NCI-H2227 (cell line): ENCODE results near the gene GALNT12.

ENCODE experiments used
- DNase-seq: peaks from one replicate; lab custom pipeline; 2025; ENCODE audit not compliant: unreplicated experiment; lab: John Stamatoyannopoulos, UW

The GALNT12 gene

DNA sequence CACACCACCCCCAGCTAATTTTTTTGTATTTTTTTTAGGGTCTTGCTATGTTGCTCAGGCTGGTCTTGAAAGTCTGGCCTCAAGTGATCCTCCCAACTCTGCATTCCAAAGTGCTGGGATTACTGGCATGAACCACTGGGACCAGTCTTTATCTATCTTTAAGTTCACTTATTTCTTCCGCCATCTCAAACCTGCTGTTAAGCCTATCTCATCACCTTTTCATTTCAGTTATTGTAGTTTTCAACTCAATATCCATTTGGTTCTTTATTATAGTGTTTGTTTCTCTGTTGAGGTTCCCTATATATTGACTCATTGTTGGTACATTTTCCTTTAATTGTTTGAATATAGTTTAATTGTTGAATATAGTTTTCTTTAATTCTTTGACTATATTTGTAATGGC lies 48.1 kb downstream of the GALNT12 start:
- no peak for DNase-seq

DNA sequence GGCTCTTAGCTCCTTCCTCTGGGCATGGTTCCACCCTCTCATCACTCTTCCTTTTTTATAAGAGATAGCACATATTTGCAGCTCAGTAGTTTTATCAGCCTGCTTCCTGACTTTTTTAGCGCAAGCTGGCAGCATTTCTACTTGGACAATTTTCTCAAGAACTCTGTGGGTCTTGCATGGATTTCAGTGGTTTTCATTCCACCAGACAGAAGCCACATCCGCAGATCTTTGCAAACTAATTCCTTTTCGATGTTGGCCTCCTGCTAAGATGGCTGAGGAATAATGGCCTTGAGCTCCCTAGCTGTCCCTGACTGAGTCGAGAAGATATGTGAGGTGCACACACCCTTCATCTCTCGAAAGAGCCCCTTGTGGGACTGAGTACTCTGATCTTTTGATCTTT lies 49.5 kb downstream of the GALNT12 start:
- DNase-seq = no peak

DNA sequence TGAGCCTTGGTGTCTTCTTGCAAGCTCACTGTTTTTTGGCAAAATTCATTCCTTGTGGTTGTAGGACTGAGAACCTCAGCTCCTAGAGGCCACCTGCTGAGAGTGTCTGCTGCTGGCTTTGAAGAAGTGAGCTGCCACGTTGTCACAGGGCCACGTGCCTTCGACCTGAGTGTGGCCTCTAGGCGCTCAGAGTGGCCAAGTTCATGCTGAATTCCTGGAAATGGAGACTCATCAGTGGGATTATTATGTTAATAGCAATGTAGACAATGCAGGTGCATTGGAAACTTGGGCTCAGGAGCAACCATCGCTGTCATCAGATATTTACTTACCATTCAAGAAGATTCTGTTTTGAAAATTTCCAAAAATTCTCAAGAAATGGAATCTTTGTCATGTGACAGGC lies 52.5 kb downstream of the GALNT12 start:
- DNase-seq = no peak

DNA sequence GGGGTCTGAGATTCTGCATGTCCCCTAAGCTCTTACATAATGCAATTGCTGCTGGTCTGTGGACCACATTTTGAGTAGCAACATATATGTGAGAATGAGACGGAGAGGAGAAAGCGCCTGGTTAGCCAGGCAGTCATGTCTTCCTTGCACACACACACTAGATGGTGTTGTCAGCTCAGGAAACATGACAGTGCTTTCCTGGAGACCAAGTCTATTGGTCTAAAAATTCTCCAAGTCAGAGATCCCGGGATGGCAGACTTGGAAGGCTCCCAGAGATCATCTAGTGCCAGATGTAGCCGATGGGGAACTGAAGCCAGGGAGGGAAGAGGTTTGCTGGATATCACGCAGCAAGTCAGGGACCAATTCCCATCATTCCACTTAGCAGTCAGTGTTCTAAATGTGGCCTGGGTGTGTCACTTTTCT lies 53.4 kb downstream of the GALNT12 start:
- no peak for DNase-seq

DNA sequence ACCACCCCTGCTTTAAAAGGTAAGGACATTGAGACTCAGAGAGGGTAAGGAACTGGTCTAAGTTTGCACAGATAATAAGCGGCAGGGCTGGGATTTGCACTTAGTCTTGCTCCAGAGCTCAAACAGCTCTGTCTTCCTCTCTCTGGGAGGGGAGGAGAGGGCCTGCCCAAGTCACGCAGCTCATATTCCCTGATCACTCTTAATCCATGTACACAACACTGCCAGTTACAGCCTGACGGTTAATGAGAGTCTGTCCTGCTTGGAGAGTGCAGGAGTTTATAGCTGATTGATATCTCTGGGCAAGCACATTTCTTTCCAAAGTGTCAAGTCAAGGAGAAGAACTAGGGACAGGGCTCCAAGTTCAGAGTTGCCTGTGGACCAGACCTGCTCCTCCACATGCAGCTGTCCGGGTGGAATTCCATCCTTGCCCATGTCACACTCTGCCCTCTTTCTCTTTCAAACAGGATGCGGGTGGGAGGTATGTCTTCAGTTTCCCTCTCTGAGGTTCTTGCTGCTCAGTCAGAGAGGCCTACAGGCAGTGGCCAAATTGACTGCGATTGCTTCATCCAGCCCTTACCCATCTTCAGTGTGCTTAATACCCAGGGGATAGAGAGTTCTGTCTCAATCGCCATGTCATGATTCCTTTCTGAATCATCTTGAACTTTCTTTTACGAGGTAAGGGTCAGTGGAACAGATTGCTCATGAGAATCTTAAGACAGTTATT lies 54.5 kb downstream of the GALNT12 start:
- no peak for DNase-seq

DNA sequence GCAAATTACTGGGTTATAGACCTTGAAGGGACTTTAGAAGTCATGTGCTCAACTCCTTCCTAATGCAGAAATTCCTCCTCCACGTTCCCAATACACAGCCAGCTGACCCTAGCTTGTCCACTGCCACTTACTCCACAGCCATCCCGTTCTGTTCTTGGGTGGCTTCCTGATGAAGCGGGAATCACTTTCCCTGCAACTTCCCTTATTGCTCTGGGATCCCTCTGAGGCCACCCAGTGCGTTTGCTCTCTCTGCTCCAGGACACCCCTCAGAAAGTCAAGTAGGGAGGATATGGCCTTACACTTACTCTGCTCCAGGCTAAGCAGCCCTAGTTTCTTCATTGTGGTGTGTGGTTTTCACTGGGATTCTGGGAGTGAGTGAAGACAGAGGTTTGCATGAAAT lies 55.5 kb downstream of the GALNT12 start:
- DNase-seq = no peak

DNA sequence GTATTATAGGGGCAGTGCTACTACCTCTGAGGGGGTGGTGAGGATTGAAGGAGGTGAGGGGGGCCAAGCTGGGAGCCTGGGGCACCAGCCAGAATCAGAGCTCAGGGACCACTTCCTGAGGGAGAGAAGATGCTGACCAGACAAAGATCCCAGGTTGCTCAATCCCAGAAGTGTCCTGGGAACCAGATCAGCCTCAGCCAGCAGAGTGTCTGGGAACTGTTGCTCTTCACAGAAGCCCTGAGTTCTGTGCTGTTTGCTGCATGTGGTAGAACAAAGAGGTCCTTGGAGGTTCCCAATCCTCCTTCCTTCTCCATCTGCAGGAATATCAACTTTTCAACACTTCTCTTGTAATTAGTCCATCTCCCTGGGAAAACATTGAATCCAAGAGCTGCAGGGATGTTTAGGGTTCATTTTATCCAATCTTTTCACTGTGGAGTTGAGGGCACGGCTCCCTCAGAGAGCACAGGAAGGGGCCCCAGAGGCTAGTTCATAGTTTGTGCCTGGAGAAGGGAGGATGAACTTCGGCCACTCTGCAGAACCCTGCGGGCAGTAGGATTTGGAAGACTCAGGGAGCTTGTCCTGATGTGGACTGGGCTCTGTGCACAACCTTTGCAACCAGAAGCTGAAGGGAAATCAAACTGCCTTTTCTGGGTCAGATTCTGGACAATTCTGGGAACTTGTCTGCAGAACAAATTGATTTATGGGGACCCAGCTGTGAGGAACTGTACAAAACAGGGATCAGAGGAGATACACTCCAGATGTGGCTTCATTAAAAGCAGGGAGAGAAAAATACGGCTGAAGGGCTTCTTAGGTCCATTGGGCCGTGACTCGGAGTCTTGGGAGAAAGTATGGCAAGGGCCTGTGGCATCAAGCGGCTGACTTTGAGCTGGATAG lies 57.1 kb downstream of the GALNT12 start:
- DNase-seq = no peak

DNA sequence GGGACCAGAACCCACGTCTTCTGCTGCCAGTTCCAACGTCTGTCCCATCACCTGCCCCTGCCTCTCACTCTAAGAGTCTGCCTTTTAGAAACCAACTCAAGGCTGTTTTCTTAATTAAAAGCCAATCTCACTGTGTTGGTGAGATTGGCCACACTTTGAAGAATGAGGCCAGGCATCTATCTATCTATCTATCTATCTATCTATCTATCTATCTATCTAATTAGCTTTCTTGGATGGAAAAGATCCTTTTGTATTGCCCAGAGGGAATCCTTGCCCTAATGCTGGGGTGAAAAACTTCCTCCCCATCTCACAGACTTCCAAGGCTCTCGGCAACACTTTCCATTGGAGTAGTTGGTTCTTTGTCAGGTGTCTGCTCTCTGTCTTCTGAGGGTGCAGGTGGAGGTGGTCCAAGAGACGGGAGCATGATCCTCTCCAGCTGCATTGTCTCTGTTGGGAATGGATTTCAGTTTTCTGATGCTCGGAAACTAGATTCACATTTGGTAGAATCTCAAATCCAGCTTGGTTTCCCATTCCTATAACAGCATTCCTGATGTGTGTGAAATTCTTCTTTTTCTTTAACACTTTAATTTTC lies 57.9 kb downstream of the GALNT12 start:
- DNase-seq = no peak

DNA sequence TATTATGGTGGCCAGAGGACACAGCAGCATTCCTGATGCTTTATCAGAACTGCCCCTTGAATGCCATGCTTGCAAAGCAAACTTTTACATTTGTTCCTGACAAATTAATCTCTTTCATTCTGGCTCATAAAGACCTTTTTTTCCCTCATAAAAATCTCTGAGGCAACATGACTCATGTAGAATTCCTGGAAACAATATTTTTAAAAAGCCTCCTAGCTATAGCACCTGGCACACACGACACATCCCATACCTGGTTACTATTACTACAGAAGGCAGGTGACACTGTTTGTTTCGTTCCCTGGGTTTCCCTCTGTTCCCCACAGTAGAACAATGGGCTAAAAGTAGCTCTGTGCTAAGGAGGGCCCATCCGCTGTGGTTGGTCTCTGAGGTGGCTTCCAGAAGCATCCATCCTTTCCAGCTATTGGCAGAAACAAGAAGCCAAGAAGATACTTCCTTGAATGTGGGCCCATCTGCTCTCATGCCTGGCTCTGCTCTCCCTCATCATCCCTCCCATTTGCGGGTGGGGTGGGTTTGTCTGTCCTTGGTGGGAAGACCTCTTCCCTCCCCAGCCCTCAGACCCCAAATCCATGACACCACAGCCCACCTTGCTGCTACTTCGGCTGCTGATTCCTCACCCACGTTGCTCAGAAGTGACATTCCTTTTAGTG lies 59.1 kb downstream of the GALNT12 start:
- no peak for DNase-seq

DNA sequence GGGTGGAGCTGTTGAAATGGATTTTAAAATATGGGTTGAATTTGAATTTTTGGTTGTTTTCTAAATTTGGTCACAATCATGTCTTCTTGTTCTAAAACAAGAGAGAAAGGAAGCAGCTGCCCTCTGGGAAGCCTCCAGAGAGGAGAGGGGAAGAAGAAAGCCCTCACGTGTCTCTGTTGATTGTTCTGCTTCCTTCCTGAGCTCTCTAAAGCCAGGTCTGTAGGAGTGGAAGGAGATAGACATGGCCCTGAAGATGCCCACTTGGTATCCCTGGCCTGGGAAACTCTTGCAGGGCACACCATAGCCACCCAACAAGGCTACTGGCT lies 59.6 kb downstream of the GALNT12 start:
- no peak for DNase-seq

DNA sequence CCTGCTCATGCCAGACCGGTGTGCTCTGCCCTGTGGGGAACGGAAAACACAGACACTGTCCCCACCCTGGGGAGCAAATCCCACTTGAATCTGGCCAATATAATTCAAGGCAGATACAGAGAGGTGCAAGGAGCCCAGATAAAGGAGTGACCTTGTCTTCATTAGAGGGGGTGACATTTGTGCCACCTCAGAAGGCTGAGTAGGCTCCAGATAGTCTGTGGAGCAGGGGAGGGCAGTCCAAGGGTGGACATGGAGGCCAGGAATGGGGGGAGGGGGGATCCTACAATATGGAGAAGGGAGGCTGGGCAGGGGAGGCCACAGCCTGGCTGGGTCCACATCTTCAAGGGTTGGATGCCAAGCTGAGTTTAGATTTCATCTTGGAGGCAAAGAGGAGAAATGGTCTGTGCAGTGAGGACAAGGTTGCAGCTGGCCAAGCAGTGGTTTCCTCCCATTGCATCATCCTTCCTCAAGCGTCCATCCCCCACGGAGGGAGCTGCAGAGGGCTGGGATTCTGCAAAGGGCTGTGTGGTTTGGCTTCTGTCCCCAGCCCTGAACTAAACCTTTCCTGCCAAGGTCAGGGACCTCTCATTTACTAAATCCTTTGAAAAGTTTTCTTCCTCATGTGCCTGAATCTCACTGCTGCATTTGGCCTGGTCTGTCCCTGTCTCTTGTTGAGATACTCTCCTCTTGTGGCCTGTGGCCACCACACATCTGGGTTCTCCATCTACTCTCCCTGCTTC lies 60.1 kb downstream of the GALNT12 start:
- no peak for DNase-seq

DNA sequence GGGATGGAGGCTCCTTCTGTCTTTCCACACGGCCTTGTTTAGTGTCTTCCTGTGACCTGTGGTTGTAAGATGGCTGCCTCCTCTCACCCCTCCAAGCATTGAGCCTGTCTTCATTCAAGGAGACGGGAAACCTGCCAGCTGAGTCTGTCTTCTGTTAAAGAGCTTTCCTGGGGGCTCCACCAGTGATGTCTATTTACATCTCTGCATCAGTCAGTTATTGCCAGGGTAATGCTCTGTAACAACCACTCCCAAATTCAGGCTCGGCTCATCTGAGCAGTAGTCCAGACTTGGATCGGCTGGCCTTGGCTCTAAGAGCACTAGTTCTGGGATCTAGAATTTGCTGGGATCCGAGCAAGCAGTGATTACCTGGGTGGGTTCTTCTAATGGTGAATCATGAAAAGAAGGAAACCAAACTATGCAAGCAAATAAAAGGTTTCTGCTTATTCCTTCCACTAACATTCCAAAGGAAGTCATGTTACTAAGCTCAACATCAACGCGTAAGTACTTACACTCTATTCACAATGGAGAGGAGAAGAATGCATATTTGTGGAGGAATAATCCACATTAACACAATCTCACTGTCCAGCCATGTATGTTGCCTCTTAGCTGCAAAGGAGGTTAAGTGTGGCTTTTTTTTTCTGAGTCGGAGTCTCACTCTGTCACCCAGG lies 61.7 kb downstream of the GALNT12 start:
- DNase-seq = no peak

DNA sequence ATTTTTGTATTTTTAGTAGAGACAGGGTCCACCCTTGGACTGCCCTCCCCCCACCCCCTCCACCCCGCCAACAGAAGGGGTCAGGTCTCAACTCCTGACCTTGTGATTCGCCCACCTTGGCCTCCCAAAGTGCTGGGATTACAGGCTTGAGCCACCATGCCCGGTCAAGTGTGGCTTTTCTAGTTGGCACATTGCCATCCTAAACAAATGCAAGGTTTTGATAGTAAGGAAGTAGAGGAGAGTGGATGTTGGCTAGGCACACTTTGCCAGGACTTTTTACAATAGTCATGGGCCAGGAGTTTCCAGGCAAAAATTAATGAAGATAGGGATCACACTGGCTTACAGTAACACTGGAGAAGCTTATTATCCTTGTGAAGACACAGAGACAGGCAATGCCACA lies 62.4 kb downstream of the GALNT12 start:
- DNase-seq = no peak

DNA sequence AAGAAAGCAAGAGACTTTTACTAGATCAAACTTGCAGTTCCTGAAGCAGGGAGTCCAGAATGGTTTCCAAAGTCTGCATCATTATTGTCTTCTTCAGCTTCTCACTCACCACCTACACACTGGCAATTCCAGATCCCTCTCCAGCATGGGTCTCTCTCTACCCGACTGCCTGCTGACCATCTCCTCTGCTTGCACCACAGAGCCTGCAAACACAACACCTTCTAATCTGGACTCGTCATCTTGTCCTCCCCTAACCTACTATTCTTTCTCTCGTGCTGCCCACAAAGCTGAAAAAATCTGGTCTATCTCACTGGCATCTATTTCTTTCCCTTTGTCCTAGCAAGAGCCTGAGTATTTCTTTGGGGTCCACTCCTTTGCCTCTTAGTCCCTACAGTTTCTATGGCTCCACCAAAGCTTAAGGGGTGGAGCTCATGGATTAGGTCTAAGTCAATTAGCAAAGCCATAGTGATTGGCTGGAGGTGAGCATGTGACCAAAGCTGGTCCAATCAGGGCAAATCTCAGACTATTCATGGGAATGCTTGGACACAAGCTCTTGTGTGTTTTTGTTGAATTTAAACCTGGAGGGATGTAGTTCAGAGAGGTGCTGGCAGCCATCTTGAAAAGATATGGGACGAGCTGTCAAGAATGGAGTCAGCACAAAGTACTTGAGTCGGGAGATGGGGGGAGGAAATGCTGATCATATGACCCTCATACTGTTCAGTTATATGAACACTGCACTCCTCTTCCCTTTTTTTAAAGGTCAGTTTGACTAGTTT lies 63.5 kb downstream of the GALNT12 start:
- no peak for DNase-seq

DNA sequence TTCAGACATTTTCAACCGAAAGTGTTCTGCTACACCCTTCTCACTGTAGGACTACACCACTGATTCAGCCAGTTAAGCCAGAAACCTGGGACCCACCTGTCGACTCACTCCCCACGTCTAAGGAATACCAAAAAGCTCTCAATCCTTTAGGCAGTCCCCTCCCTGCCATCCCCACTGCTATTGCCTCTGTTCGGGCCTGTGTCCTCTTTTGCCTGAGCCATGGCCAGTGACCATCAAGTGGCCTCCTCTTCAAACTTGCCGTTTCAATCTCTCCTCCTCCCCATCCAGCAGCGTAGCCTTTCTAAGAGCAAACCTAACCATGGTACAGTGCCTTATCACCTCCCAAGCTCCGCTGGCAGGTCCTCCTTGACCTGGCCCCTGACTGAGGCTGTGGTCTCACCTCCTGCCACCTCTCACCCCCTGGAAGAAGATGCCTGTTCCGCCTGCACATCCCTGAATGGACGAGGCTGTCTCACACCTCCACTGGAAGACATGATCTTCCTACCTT lies 64.1 kb downstream of the GALNT12 start:
- no peak for DNase-seq

DNA sequence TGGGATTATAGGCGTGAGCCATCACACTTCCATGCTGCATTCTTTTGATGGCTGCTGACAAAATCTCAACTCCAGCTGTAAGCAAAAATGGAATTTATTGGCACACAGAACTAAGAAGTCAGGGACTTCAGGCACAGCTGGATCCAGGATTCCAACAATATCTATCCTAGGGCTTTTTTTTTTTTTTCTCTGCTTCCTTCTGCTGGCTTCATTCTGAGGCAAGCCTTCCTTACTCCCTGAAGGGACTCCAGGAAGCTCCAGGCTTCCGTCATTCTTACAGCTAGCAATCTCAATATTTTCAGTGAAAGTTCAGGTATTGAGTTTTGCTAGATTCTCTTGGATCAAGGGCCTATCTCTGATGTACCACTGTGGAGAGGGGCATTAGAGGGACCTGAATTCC lies 66.1 kb downstream of the GALNT12 start:
- no peak for DNase-seq

DNA sequence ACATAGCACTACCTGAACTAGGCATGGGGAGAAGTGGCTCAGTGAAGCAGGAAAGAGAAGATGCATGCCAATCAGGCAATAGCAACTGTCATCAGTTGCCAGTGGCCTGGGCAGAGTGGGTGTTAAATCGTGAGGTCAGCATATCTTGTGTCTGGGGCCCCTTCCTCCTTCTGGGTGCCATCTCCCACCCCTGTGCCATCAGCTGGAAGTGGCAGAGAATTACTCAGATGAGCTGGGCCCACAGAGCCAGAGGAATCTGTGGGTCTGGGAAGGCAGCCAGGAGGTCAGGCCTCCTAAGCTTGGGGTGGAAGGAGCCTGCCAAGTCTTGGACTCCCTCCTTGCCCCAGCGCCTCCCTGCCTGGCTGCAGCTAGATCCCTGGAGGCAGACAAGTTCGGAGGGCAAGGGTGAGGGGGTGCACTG lies 66.5 kb downstream of the GALNT12 start:
- DNase-seq = no peak

DNA sequence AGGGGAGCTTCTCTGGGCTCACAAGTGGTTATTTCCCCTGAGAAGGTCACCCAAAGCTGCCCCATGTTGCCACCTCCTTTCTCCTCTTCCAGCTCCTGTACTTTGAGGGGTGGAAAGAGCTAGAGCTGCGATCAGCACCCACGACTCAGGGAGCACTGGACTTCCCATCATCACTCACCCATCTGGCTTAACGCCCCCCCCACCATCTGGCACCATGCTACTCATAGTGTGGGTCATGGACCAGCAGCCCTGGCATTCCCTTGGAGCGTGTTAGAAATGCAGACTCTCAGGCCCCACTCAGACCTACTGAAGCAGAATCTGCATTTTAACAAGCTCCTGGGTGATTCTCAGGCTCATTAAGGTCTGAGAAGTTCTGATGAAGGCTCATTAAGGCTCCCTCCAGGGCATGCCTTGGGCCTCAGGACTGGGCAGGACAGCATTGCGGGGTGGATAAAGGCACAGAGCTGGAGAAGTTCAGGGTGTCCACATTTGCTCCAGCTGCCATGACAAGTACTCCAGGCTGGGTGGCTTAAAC lies 67.3 kb downstream of the GALNT12 start:
- DNase-seq = no peak

DNA sequence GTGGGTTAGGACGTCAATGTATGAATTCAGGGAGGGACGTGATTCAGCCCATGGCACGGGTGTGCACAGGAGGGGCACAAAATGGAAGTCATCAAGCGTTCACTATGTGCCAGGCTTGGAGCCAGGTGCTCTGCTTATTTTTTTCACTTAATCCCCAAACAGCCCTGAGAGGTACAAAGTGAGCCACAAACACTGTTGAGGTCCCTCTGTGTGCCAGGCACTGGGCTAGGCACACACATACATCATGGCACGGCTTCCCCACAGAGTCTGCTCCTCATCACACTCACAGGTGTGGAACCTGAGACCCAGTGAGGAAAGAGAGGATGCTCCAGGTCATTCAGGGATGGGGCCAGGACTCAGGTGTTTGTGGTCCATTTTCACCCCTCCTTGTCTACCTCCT lies 68.1 kb downstream of the GALNT12 start:
- DNase-seq = no peak
